HCT116 (cell line): Measurements from ENCODE around the gene LAMP1. TPM values are rescaled to one million over a fixed set of nuclear protein-coding genes. Genes with fewer than 3 reads are reported as not detected.

Experiments
- ATAC-seq: fragments of 200-7000 bp; cut with Tn5 transposase; 2 replicates; pipeline ENCODE4 v1.9.1; 2020; ENCODE audit warnings: mild to moderate bottlenecking, moderate library complexity
- BruUV-seq: library from RNA; stranded (reverse); fragments of 400-500 nt; replicated peaks from 2 replicates; lab custom pipeline; 2021; lab: Mats Ljungman, UMichigan
- CTCF ChIA-PET: fragments of 300-600 bp; sonication (Branson Sonifier 250); formaldehyde crosslinking; loops from one replicate; lab custom pipeline; 2021; ENCODE audit warnings: antibody characterized with exemption; lab: Charles Lee
- POLR2A ChIA-PET: fragments of 300-600, 350-600 bp; sonication (Branson Sonifier 250); formaldehyde crosslinking; loops from one replicate; lab custom pipeline; 2021; ENCODE audit warnings: antibody characterized with exemption; lab: Charles Lee
- RAD21 ChIA-PET, 2 experiments: fragments of 300-600 bp; sonication (Branson Sonifier 250); formaldehyde crosslinking; loops; one replicate each; lab custom pipeline; 2023; ENCODE audit warnings: low total read pairs in 2 of 2; ENCODE audit not compliant: uncharacterized antibody in 2 of 2, unreplicated experiment in 2 of 2, low non-redundant PET in 1 of 2; lab: Charles Lee
- DNase-seq: peaks from one replicate; pipeline ENCODE4 v3.0.0-alpha.2; 2010; ENCODE audit warnings: low read depth, low spot score
- H2AFZ ChIP-seq: fragments of 200-600 bp; shearing (Covaris generic), sonication (generic); 2 replicates; pipeline ENCODE4 v1.6.1; 2017; ENCODE audit warnings: low read depth, mixed run types, mixed read lengths, antibody characterized with exemption, low read length; ENCODE audit not compliant: poor library complexity, severe bottlenecking
- H3K27ac ChIP-seq: 2 replicates; pipeline ENCODE4 v1.5.1; 2012; ENCODE audit warnings: low read depth, low read length
- H3K27me3 ChIP-seq: fragments of 200-600 bp; sonication (generic); 2 replicates; pipeline ENCODE4 v1.6.1; 2016; ENCODE audit warnings: mixed run types, low read length, mixed read lengths; ENCODE audit not compliant: insufficient read depth
- H3K36me3 ChIP-seq, 2 experiments: fragments of 200-500 bp in 1 of 2; fragments of 200-600 bp in 1 of 2; sonication (Bioruptor generic) in 1 of 2; sonication (generic) in 1 of 2; 2 replicates each; pipeline versions ENCODE4 v1.5.1 to v1.6.1; 2014 to 2016; ENCODE audit warnings: low read length in 2 of 2, inconsistent platforms in 1 of 2, mixed read lengths in 1 of 2, mixed run types in 1 of 2; ENCODE audit not compliant: insufficient read depth in 2 of 2, control insufficient read depth in 1 of 2
- H3K4me1 ChIP-seq, 2 experiments: fragments of 200-600 bp in 1 of 2; sonication (generic) in 1 of 2; 2 replicates each; pipeline versions ENCODE4 v1.5.1 to v1.6.1; 2012 to 2017; ENCODE audit warnings: low read length in 2 of 2, inconsistent platforms in 1 of 2, mild to moderate bottlenecking in 1 of 2, mixed read lengths in 1 of 2, mixed run types in 1 of 2, moderate library complexity in 1 of 2; ENCODE audit not compliant: insufficient read depth in 2 of 2, control insufficient read depth in 1 of 2
- H3K4me2 ChIP-seq: fragments of 200-600 bp; sonication (generic); 2 replicates; pipeline ENCODE4 v1.6.1; 2017; ENCODE audit warnings: mixed run types, low read length, mixed read lengths
- H3K4me3 ChIP-seq, 2 experiments: fragments of 200-600 bp in 1 of 2; sonication (generic) in 1 of 2; replicated peaks in 1 of 2; 2 replicates each; pipeline ENCODE4 v1.5.1; 2011 to 2016; ENCODE audit warnings: low read length in 2 of 2, control low read depth in 1 of 2, low read depth in 1 of 2, mild to moderate bottlenecking in 1 of 2, mixed read lengths in 1 of 2, mixed run types in 1 of 2
- H3K79me2 ChIP-seq: fragments of 200-600 bp; sonication (generic); 2 replicates; pipeline ENCODE4 v1.6.1; 2017; ENCODE audit warnings: mild to moderate bottlenecking, mixed run types, low read length, moderate library complexity, mixed read lengths; ENCODE audit not compliant: insufficient read depth
- H3K9ac ChIP-seq: fragments of 200-600 bp; sonication (generic); 2 replicates; pipeline ENCODE4 v1.6.1; 2016; ENCODE audit warnings: low read length, mixed read lengths
- H3K9me2 ChIP-seq: fragments of 200-600 bp; sonication (generic), shearing (Covaris generic); 2 replicates; pipeline ENCODE4 v1.6.1; 2017; ENCODE audit warnings: mixed run types, mild to moderate bottlenecking, moderate library complexity; ENCODE audit not compliant: insufficient read depth
- H3K9me3 ChIP-seq, 2 experiments: fragments of 200-500 bp in 1 of 2; fragments of 200-600 bp in 1 of 2; sonication (Bioruptor generic) in 1 of 2; sonication (generic) in 1 of 2; 2 replicates each; pipeline ENCODE4 v1.6.1; 2014 to 2017; ENCODE audit warnings: low read length in 2 of 2, mixed read lengths in 2 of 2, inconsistent platforms in 1 of 2, low read depth in 1 of 2, mild to moderate bottlenecking in 1 of 2, mixed run types in 1 of 2, moderate library complexity in 1 of 2; ENCODE audit not compliant: control insufficient read depth in 1 of 2, insufficient read depth in 1 of 2
- H4K20me1 ChIP-seq: fragments of 200-600 bp; sonication (generic), shearing (Covaris generic); 2 replicates; pipeline ENCODE4 v1.6.1; 2017; ENCODE audit warnings: mixed run types, mild to moderate bottlenecking, moderate library complexity; ENCODE audit not compliant: insufficient read depth
- CBX3 ChIP-seq: IDR thresholded peaks from 2 replicates; pipeline ENCODE4 v1.6.1; 2012; ENCODE audit warnings: low read depth
- EGR1 ChIP-seq: IDR thresholded peaks from 2 replicates; pipeline ENCODE4 v1.6.1; 2012; ENCODE audit warnings: low read depth
- EZH2phosphoT487 ChIP-seq: fragments of 200-600 bp; IDR thresholded peaks from 2 replicates; pipeline ENCODE4 v1.6.1; 2018; ENCODE audit warnings: antibody characterized with exemption, borderline replicate concordance
- FOSL1 ChIP-seq: IDR thresholded peaks from 2 replicates; pipeline ENCODE4 v1.6.1; 2012; ENCODE audit warnings: low read depth
- MAX ChIP-seq: IDR thresholded peaks from 2 replicates; pipeline ENCODE4 v1.6.1; 2012
- POLR2A ChIP-seq: IDR thresholded peaks from 2 replicates; pipeline ENCODE4 v1.7.0; 2011; ENCODE audit warnings: borderline replicate concordance; ENCODE audit not compliant: insufficient read depth, insufficient read length; ENCODE audit errors: extremely low read depth
- POLR2AphosphoS5 ChIP-seq: IDR thresholded peaks from 2 replicates; pipeline ENCODE4 v1.6.1; 2011; ENCODE audit warnings: mild to moderate bottlenecking, low read depth, low read length, moderate library complexity
- RAD21 ChIP-seq: IDR thresholded peaks from 2 replicates; pipeline ENCODE4 v1.6.1; 2012; ENCODE audit warnings: low read depth, mild to moderate bottlenecking
- REST ChIP-seq: IDR thresholded peaks from 2 replicates; pipeline ENCODE4 v1.6.1; 2012; ENCODE audit warnings: low read depth
- SP1 ChIP-seq: IDR thresholded peaks from 2 replicates; pipeline ENCODE4 v1.6.1; 2012; ENCODE audit warnings: low read depth
- SRF ChIP-seq: IDR thresholded peaks from 2 replicates; pipeline ENCODE4 v1.6.1; 2012; ENCODE audit warnings: low read depth
- TCF7L2 ChIP-seq: IDR thresholded peaks from 2 replicates; pipeline ENCODE4 v1.7.0; 2011; ENCODE audit warnings: borderline replicate concordance, inconsistent platforms; ENCODE audit not compliant: insufficient read depth, insufficient read length; ENCODE audit errors: extremely low read depth
- ZFX ChIP-seq: fragments of 450-650 bp; IDR thresholded peaks from 2 replicates; pipeline ENCODE4 v1.6.1; 2017
- intact Hi-C: fragments of 100-400 bp; cut with micrococcal nuclease; formaldehyde crosslinking; loops from 2 replicates; pipeline ENCODE4 v1.10.0; 2022
- total RNA-seq: library from RNA; stranded (reverse); gene quantifications from one replicate; pipeline ENCODE4 v1.2.1, GENCODE V29; 2021; ENCODE audit not compliant: unreplicated experiment
- TF ChIP-seq, protein P1 (sequence below): IDR thresholded peaks from 2 replicates; pipeline ENCODE4 v1.6.1; 2012

LAMP1 gene
- total RNA-seq, 1 experiment from 2014 or later, result 158 TPM

- ChIA-PET RAD21 (no interaction called here), POLR2A (no interaction called here), CTCF (no interaction called here)
Observed at GRCh38 chr13:113348591-113348990, 51.6 kb downstream of the LAMP1 start.

More at GRCh38 chr13:113348591-113348990, 51.6 kb downstream of the LAMP1 start:
- Histone ChIP-seq H3K4me3 (no peak overlapping the region), H3K9me2 (no peaks in the 10 kb centered on the region), H4K20me1 (no peaks in the 10 kb centered on the region), H3K36me3 (peaks cover 13 to 21% of the 10 kb centered on the region in 2 experiments; a peak in 3 of 4 replicates), H3K27me3 (no peaks in the 10 kb centered on the region), H3K9me3 (no peaks in the 10 kb centered on the region; a peak in 1 of 4 replicates), H3K9ac (no peak overlapping the region), H3K4me2 (no peak overlapping the region), H3K4me1 (no peaks in the 10 kb centered on the region), H2AFZ (no peak overlapping the region), H3K27ac (no peak overlapping the region), H3K79me2 (no peaks in the 10 kb centered on the region)
- TF ChIP-seq FOSL1 (no peak), EGR1 (no peak), SP1 (no peak), POLR2A (no peak), EZH2phosphoT487 (no peak), REST (no peak), RAD21 (no peak), SRF (no peak), TCF7L2 (no peak), MAX (no peak), CBX3 (no peak), ZFX (no peak), POLR2AphosphoS5 (no peak)
- TF ChIP-seq, protein P1, sequence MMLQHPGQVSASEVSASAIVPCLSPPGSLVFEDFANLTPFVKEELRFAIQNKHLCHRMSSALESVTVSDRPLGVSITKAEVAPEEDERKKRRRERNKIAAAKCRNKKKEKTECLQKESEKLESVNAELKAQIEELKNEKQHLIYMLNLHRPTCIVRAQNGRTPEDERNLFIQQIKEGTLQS, result no peak
- BruUV-seq, result no TSS peak
- DNase-seq (no peak), ATAC-seq (no peak)
- intact Hi-C loops, result no loop called here
